Gastrocnemius medialis (tissue), 4 donors: ENCODE measurements around the gene ATG2A.

ENCODE experiments used
- CTCF ChIP-seq, 5 experiments: fragments of 450-650 bp in 3 of 5; fragments of 200-600 bp in 2 of 5; sonication (generic) in 2 of 5; IDR thresholded peaks in 4 of 5; conservative IDR thresholded peaks in 1 of 5; 1 replicate in 4 of 5; 2 replicates in 1 of 5; pipeline ENCODE4 v1.5.1; 2016 to 2019; ENCODE audit warnings: antibody characterized with exemption in 5 of 5, mild to moderate bottlenecking in 3 of 5, moderate library complexity in 3 of 5
- POLR2A ChIP-seq, 2 donors: fragments of 450-650 bp; IDR thresholded peaks; one replicate each; pipeline ENCODE4 v1.6.1; 2017; ENCODE audit warnings: antibody characterized with exemption in 2 of 2, mild to moderate bottlenecking in 2 of 2, moderate library complexity in 2 of 2

GRCh38 chr11:64884019-64884418 lies 33.0 kb downstream of the ATG2A start:
- TF ChIP-seq POLR2A (IDR thresholded peaks at IDR 0.05) (no peak), CTCF (IDR thresholded peaks at IDR 0.05 in 4 of 5, conservative IDR thresholded peaks at IDR 0.05 in 1 of 5) (no peak)
